SK-N-SH treated with all-trans-retinoic acid at 6 μM for 48 hours (cell line): Measurements from ENCODE around the gene WASF3.
A peak's percentile ranks its signal among the peaks of the same experiment; 100 is the strongest.

Experiments used
- ATAC-seq: fragments of 200-7000 bp; cut with Tn5 transposase; 3 replicates; pipeline ENCODE4 v1.9.1; 2020; ENCODE audit warnings: mild to moderate bottlenecking, moderate library complexity
- ARNTL ChIP-seq: fragments of 450-650 bp; formaldehyde crosslinking; IDR thresholded peaks from 2 replicates; pipeline ENCODE4 v1.5.0; 2020; ENCODE audit warnings: low read depth, mild to moderate bottlenecking, moderate library complexity, borderline replicate concordance
- BACH2 ChIP-seq: fragments of 250-450 bp; sonication (Bioruptor Pico); IDR thresholded peaks from 2 replicates; pipeline ENCODE4 v1.9.0; 2021; ENCODE audit warnings: mild to moderate bottlenecking, borderline replicate concordance
- CSDC2 ChIP-seq: fragments of 250-450 bp; sonication (Bioruptor Pico); IDR thresholded peaks from 2 replicates; pipeline ENCODE4 v1.5.0; 2020; ENCODE audit warnings: mild to moderate bottlenecking, moderate library complexity
- ESRRG ChIP-seq: fragments of 250-450 bp; sonication (Bioruptor Pico); IDR thresholded peaks from 2 replicates; pipeline ENCODE4 v1.6.1; 2021; ENCODE audit warnings: mild to moderate bottlenecking
- GLIS3 ChIP-seq: fragments of 250-450 bp; sonication (Bioruptor Pico); IDR thresholded peaks from 2 replicates; pipeline ENCODE4 v1.5.0; 2020; ENCODE audit warnings: mild to moderate bottlenecking, moderate library complexity
- ISL1 ChIP-seq: fragments of 250-450 bp; sonication (Bioruptor Pico); IDR thresholded peaks from 2 replicates; pipeline ENCODE4 v2.1.2; 2022; ENCODE audit warnings: mild to moderate bottlenecking, moderate library complexity
- OSR1 ChIP-seq: fragments of 250-450 bp; sonication (Bioruptor Pico); IDR thresholded peaks from 2 replicates; pipeline ENCODE4 v1.8.0; 2022; ENCODE audit warnings: moderate library complexity, mild to moderate bottlenecking, inconsistent platforms
- PPARA ChIP-seq: fragments of 250-450 bp; sonication (Bioruptor Pico); IDR thresholded peaks from 2 replicates; pipeline ENCODE4 v1.5.0; 2020; ENCODE audit warnings: mild to moderate bottlenecking, borderline replicate concordance
- RARB ChIP-seq: fragments of 250-450 bp; sonication (Bioruptor Pico); IDR thresholded peaks from 2 replicates; pipeline ENCODE4 v1.8.0; 2021; ENCODE audit warnings: mild to moderate bottlenecking, moderate library complexity
- SNAI2 ChIP-seq: fragments of 250-450 bp; sonication (Bioruptor Pico); IDR thresholded peaks from 2 replicates; pipeline ENCODE4 v1.5.0; 2020; ENCODE audit warnings: mild to moderate bottlenecking, moderate library complexity
- TCF4 ChIP-seq: fragments of 250-450 bp; sonication (Bioruptor Pico); IDR thresholded peaks from 2 replicates; pipeline ENCODE4 v1.8.0; 2021; ENCODE audit warnings: mild to moderate bottlenecking, moderate library complexity, borderline replicate concordance
- TOX ChIP-seq: fragments of 250-450 bp; sonication (Bioruptor Pico); IDR thresholded peaks from 2 replicates; pipeline ENCODE4 v1.8.0; 2021; ENCODE audit warnings: mild to moderate bottlenecking, moderate library complexity, borderline replicate concordance
- ZC3H10 ChIP-seq: fragments of 250-450 bp; sonication (Bioruptor Pico); IDR thresholded peaks from 2 replicates; pipeline ENCODE4 v1.5.1; 2021; ENCODE audit warnings: mild to moderate bottlenecking, moderate library complexity
- ZFP3 ChIP-seq: fragments of 250-450 bp; sonication (Bioruptor Pico); IDR thresholded peaks from 2 replicates; pipeline ENCODE4 v1.5.0; 2020; ENCODE audit warnings: mild to moderate bottlenecking, moderate library complexity
- ZNF565 ChIP-seq: fragments of 450-650 bp; formaldehyde crosslinking; conservative IDR thresholded peaks from 2 replicates; pipeline ENCODE4 v1.5.0; 2020; ENCODE audit warnings: low read depth, mild to moderate bottlenecking, moderate library complexity
- ZNF70 ChIP-seq: fragments of 450-650 bp; formaldehyde crosslinking; IDR thresholded peaks from 2 replicates; pipeline ENCODE4 v1.5.0; 2020; ENCODE audit warnings: mild to moderate bottlenecking, moderate library complexity
- ZNF8 ChIP-seq: fragments of 450-650 bp; formaldehyde crosslinking; IDR thresholded peaks from 2 replicates; pipeline ENCODE4 v1.5.0; 2020; ENCODE audit warnings: mild to moderate bottlenecking, moderate library complexity
- TF ChIP-seq, protein P1 (sequence below): fragments of 250-450 bp; sonication (Bioruptor Pico); IDR thresholded peaks from 2 replicates; pipeline ENCODE4 v1.5.1; 2021; ENCODE audit warnings: mild to moderate bottlenecking, moderate library complexity
- TF ChIP-seq, protein P2 (sequence below): fragments of 250-450 bp; sonication (Bioruptor Pico); IDR thresholded peaks from 2 replicates; pipeline ENCODE4 v1.5.1; 2020; ENCODE audit warnings: low read depth, mild to moderate bottlenecking, moderate library complexity
- TF ChIP-seq, protein P3 (sequence below): fragments of 250-450 bp; sonication (Bioruptor Pico); IDR thresholded peaks from 2 replicates; pipeline ENCODE4 v1.8.0; 2020; ENCODE audit warnings: mild to moderate bottlenecking, moderate library complexity, borderline replicate concordance
- TF ChIP-seq, protein P4 (sequence below): fragments of 250-450 bp; sonication (Bioruptor Pico); IDR thresholded peaks from 2 replicates; pipeline ENCODE4 v1.8.0; 2021; ENCODE audit warnings: low read depth, mild to moderate bottlenecking, moderate library complexity, borderline replicate concordance

Gene WASF3

DNA sequence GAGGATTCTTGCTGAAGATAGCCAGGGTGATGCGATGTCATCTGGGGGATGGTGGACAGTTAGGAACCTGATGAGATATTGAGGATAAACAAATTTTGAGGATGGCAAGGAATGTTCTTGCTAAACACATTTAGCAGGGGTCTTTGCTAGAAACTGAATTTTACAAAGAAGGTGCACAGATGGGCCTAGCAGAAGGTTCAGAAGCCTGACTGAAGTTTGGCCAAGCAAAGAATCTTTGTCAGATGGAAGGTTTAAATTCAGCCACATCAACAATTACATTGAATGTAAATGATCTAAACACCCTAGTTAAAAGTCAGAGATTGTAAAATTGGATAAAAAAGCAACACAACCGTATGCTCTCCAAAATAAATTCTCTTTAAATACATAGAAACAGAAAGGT, 68.8 kb downstream of the WASF3 start:
- TF ChIP-seq GLIS3, result no peak
- TF ChIP-seq ZNF565 (CRISPR knock-in tag), result no peak
- TF ChIP-seq ZC3H10 (CRISPR knock-in tag), result no peak
- no peak for TF ChIP-seq TOX (CRISPR knock-in tag)
- TF ChIP-seq ZNF70 (CRISPR knock-in tag), result no peak
- TF ChIP-seq BACH2, result no peak
- TF ChIP-seq, protein P1, sequence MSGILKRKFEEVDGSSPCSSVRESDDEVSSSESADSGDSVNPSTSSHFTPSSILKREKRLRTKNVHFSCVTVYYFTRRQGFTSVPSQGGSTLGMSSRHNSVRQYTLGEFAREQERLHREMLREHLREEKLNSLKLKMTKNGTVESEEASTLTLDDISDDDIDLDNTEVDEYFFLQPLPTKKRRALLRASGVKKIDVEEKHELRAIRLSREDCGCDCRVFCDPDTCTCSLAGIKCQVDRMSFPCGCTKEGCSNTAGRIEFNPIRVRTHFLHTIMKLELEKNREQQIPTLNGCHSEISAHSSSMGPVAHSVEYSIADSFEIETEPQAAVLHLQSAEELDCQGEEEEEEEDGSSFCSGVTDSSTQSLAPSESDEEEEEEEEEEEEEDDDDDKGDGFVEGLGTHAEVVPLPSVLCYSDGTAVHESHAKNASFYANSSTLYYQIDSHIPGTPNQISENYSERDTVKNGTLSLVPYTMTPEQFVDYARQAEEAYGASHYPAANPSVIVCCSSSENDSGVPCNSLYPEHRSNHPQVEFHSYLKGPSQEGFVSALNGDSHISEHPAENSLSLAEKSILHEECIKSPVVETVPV (CRISPR knock-in tag), result no peak
- no peak for TF ChIP-seq PPARA (CRISPR knock-in tag)
- no peak for TF ChIP-seq ZFP3 (CRISPR knock-in tag)
- TF ChIP-seq ESRRG (CRISPR knock-in tag), result no peak
- no peak for TF ChIP-seq RARB (CRISPR knock-in tag)
- TF ChIP-seq ISL1 (CRISPR knock-in tag), result no peak
- TF ChIP-seq OSR1, result no peak
- TF ChIP-seq SNAI2 (CRISPR knock-in tag), result no peak
- TF ChIP-seq, protein P2, sequence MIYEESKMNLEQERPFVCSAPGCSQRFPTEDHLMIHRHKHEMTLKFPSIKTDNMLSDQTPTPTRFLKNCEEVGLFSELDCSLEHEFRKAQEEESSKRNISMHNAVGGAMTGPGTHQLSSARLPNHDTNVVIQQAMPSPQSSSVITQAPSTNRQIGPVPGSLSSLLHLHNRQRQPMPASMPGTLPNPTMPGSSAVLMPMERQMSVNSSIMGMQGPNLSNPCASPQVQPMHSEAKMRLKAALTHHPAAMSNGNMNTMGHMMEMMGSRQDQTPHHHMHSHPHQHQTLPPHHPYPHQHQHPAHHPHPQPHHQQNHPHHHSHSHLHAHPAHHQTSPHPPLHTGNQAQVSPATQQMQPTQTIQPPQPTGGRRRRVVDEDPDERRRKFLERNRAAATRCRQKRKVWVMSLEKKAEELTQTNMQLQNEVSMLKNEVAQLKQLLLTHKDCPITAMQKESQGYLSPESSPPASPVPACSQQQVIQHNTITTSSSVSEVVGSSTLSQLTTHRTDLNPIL (CRISPR knock-in tag), result no peak
- TF ChIP-seq, protein P3, sequence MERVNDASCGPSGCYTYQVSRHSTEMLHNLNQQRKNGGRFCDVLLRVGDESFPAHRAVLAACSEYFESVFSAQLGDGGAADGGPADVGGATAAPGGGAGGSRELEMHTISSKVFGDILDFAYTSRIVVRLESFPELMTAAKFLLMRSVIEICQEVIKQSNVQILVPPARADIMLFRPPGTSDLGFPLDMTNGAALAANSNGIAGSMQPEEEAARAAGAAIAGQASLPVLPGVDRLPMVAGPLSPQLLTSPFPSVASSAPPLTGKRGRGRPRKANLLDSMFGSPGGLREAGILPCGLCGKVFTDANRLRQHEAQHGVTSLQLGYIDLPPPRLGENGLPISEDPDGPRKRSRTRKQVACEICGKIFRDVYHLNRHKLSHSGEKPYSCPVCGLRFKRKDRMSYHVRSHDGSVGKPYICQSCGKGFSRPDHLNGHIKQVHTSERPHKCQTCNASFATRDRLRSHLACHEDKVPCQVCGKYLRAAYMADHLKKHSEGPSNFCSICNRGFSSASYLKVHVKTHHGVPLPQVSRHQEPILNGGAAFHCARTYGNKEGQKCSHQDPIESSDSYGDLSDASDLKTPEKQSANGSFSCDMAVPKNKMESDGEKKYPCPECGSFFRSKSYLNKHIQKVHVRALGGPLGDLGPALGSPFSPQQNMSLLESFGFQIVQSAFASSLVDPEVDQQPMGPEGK (CRISPR knock-in tag), result no peak
- no peak for TF ChIP-seq CSDC2 (CRISPR knock-in tag)
- TF ChIP-seq, protein P4, sequence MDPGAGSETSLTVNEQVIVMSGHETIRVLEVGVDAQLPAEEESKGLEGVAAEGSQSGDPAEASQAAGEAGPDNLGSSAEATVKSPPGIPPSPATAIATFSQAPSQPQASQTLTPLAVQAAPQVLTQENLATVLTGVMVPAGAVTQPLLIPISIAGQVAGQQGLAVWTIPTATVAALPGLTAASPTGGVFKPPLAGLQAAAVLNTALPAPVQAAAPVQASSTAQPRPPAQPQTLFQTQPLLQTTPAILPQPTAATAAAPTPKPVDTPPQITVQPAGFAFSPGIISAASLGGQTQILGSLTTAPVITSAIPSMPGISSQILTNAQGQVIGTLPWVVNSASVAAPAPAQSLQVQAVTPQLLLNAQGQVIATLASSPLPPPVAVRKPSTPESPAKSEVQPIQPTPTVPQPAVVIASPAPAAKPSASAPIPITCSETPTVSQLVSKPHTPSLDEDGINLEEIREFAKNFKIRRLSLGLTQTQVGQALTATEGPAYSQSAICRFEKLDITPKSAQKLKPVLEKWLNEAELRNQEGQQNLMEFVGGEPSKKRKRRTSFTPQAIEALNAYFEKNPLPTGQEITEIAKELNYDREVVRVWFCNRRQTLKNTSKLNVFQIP (CRISPR knock-in tag), result no peak
- TF ChIP-seq ARNTL (CRISPR knock-in tag), result no peak
- no peak for TF ChIP-seq TCF4 (CRISPR knock-in tag)
- no peak for ATAC-seq

DNA sequence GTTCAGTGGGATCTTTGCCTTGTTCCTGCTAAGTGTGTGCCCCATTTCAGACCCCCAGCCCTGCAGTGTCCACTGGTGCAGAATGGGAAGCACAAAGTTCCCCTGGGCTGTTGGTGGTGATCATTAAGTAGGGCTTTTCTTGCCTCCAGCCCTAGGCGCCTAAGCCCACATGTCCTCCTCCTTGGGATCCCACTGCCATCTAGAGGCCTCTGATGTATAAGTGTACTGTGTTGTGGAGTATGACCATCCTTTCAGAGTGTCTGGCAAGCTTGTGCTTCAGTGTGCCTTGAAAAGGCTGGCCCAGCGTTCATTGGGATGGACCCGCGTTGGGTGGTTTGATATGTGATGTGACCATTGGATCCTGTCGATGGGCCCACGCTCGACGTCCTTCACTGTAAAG, 71.2 kb downstream of the WASF3 start:
- ATAC-seq, result peak; percentile 80
- TF ChIP-seq GLIS3 (no peak), ZNF565 (CRISPR knock-in tag) (no peak), ZNF8 (CRISPR knock-in tag) (no peak), TCF4 (CRISPR knock-in tag) (no peak), RARB (CRISPR knock-in tag) (no peak), PPARA (CRISPR knock-in tag) (no peak), ZC3H10 (CRISPR knock-in tag) (no peak), ZNF70 (CRISPR knock-in tag) (no peak), BACH2 (no peak), OSR1 (no peak), SNAI2 (CRISPR knock-in tag) (no peak), CSDC2 (CRISPR knock-in tag) (no peak)
- TF ChIP-seq, protein P1 (CRISPR knock-in tag), result no peak
- TF ChIP-seq, protein P3 (CRISPR knock-in tag), result no peak
